ENCODE results near the gene ACTA1. TPM values are rescaled to one million over a fixed set of nuclear protein-coding genes. Genes with fewer than 3 reads are reported as not detected.
A peak's percentile ranks its signal among the peaks of the same experiment; 100 is the strongest.

The ACTA1 gene
- total and polyA plus RNA-seq, 2 donors (not counting 1 experiment from before 2014, with no cell fraction given) = 0.21 TPM; not detected in 1

DNA sequence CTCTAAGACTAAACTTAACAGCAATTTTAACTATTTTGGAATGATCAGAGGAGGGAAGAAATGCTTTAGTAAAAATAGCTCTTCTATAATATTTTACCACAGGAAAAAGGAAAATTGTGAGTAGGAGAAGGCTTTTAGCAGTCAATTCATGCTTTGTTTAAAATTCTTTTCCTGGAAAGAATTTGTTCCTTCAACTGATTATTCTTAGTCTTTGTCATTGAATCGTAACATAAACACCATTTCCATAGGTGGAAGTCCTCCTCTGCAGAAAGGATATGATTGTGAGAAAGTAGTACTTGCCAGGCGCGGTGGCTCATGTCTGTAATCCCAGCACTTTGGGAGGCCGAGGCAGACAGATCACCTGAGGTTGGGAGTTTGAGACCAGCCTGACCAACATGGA is 11.9 kb upstream of the ACTA1 start:
- TF ChIP-seq EZH2 (IDR thresholded peaks at IDR 0.05; ENCODE audit: borderline replicate concordance, insufficient read depth, low read depth, low read length, poor library complexity, severe bottlenecking) = no peak
- TF ChIP-seq, protein P1, sequence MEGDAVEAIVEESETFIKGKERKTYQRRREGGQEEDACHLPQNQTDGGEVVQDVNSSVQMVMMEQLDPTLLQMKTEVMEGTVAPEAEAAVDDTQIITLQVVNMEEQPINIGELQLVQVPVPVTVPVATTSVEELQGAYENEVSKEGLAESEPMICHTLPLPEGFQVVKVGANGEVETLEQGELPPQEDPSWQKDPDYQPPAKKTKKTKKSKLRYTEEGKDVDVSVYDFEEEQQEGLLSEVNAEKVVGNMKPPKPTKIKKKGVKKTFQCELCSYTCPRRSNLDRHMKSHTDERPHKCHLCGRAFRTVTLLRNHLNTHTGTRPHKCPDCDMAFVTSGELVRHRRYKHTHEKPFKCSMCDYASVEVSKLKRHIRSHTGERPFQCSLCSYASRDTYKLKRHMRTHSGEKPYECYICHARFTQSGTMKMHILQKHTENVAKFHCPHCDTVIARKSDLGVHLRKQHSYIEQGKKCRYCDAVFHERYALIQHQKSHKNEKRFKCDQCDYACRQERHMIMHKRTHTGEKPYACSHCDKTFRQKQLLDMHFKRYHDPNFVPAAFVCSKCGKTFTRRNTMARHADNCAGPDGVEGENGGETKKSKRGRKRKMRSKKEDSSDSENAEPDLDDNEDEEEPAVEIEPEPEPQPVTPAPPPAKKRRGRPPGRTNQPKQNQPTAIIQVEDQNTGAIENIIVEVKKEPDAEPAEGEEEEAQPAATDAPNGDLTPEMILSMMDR (IDR thresholded peaks at IDR 0.05) = no peak
- Mint-ChIP-seq H3K4me1 (no peaks in the 10 kb centered on the region), H3K27ac (no peak overlapping the region), H3K27me3 (no peaks in the 10 kb centered on the region), H3K9me3 (ENCODE audit: insufficient read depth) (no peaks in the 10 kb centered on the region), H3K4me3 (no peak overlapping the region)
- no peaks in the 10 kb centered on the region for H3K9me3 ChIP-seq (ENCODE audit: control extremely low read depth in 1 of 3, control insufficient read depth in 2 of 3, insufficient read depth in 1 of 3, low read length in 2 of 3)
- no CpG with 5 or more reads among the region's 4 CpGs for WGBS (ENCODE audit: insufficient coverage)
- H3K4me2 ChIP-seq (replicated peaks; ENCODE audit: low read depth, low read length, poor library complexity, severe bottlenecking) = no peak overlapping the region
- no peaks in the 10 kb centered on the region for H3K27me3 ChIP-seq (replicated peaks in 1 of 4; ENCODE audit: control extremely low read depth in 1 of 4, control insufficient read depth in 3 of 4, insufficient read depth in 4 of 4, low read length in 3 of 4)
- no peak overlapping the region for H3K4me3 ChIP-seq (ENCODE audit: control extremely low read depth in 1 of 5, extremely low read depth in 1 of 5, insufficient read depth in 1 of 5, low read depth in 2 of 5, low read length in 4 of 5)
- no peak overlapping the region for H3K9ac ChIP-seq (ENCODE audit: low read length)
- no peak for ATAC-seq (ENCODE audit: low read depth)
- H3K36me3 ChIP-seq (replicated peaks in 1 of 2; ENCODE audit: control extremely low read depth in 1 of 2, control insufficient read depth in 1 of 2, extremely low read depth in 1 of 2, insufficient read depth in 2 of 2, low read length in 1 of 2) = peaks cover 5 to 43% of the 10 kb centered on the region in 2 experiments
- POLR2A ChIA-PET = no interaction called here
- no peaks in the 10 kb centered on the region for H3K79me2 ChIP-seq (ENCODE audit: control insufficient read depth, insufficient read depth, low read length)
- no peak for DNase-seq
- intact Hi-C loops (cut with micrococcal nuclease) = no loop called here
- H4K20me1 ChIP-seq (ENCODE audit: control insufficient read depth, insufficient read depth, low read length, poor library complexity, severe bottlenecking) = no peaks in the 10 kb centered on the region
- no peak overlapping the region for H3K27ac ChIP-seq (ENCODE audit: low read length in 2 of 2)
- H2AFZ ChIP-seq (ENCODE audit: insufficient read depth, low read depth, low read length, poor library complexity, severe bottlenecking) = no peak overlapping the region
- CTCF ChIA-PET = interaction anchor here (1.0 to 1.5 kb wide), 2 partner anchors 36 to 1601 kb away, joined by 3 read pairs; no protein-coding TSS in a partner anchor
- H3K4me1 ChIP-seq (ENCODE audit: control insufficient read depth in 2 of 2, insufficient read depth in 2 of 2, low read length in 2 of 2) = no peaks in the 10 kb centered on the region

GRCh38 chr1:229440851-229441537 is 7.1 kb upstream of the ACTA1 start:
- no peaks in the 10 kb centered on the region for H3K4me1 Mint-ChIP-seq
- DNase-seq (no peak), ATAC-seq (ENCODE audit: low read depth) (no peak)
- Histone ChIP-seq H3K4me2 (replicated peaks; ENCODE audit: low read depth, low read length, poor library complexity, severe bottlenecking) (no peak overlapping the region), H3K36me3 (replicated peaks in 1 of 2; ENCODE audit: control extremely low read depth in 1 of 2, control insufficient read depth in 1 of 2, extremely low read depth in 1 of 2, insufficient read depth in 2 of 2, low read length in 1 of 2) (peaks cover 0 to 33% of the 10 kb centered on the region in 2 experiments), H3K4me3 (ENCODE audit: control extremely low read depth in 1 of 5, extremely low read depth in 1 of 5, insufficient read depth in 1 of 5, low read depth in 2 of 5, low read length in 4 of 5) (no peak overlapping the region), H3K4me1 (ENCODE audit: control insufficient read depth in 2 of 2, insufficient read depth in 2 of 2, low read length in 2 of 2) (no peaks in the 10 kb centered on the region), H3K27ac (ENCODE audit: low read length in 2 of 2) (no peak overlapping the region), H3K27me3 (replicated peaks in 1 of 4; ENCODE audit: control extremely low read depth in 1 of 4, control insufficient read depth in 3 of 4, insufficient read depth in 4 of 4, low read length in 3 of 4) (peaks cover 0 to 3% (median 0%) of the 10 kb centered on the region in 4 experiments), H3K79me2 (ENCODE audit: control insufficient read depth, insufficient read depth, low read length) (no peaks in the 10 kb centered on the region), H2AFZ (ENCODE audit: insufficient read depth, low read depth, low read length, poor library complexity, severe bottlenecking) (no peak overlapping the region), H4K20me1 (ENCODE audit: control insufficient read depth, insufficient read depth, low read length, poor library complexity, severe bottlenecking) (no peaks in the 10 kb centered on the region), H3K9ac (ENCODE audit: low read length) (no peak overlapping the region), H3K9me3 (ENCODE audit: control extremely low read depth in 1 of 3, control insufficient read depth in 2 of 3, insufficient read depth in 1 of 3, low read length in 2 of 3) (no peaks in the 10 kb centered on the region)
- WGBS (ENCODE audit: insufficient coverage) = 80% methylated on average over 2 of the region's 5 CpGs
- ChIA-PET CTCF (interaction anchor here (1.0 to 2.2 kb wide), 3 partner anchors 12 to 185 kb away, joined by 3 to 6 read pairs (median 5); no protein-coding TSS in a partner anchor), POLR2A (no interaction called here)
- peaks cover 3% of the 10 kb centered on the region for H3K27me3 Mint-ChIP-seq
- intact Hi-C loops (cut with micrococcal nuclease) = no loop called here
- no peak overlapping the region for H3K4me3 Mint-ChIP-seq
- TF ChIP-seq EZH2 (IDR thresholded peaks at IDR 0.05; ENCODE audit: borderline replicate concordance, insufficient read depth, low read depth, low read length, poor library complexity, severe bottlenecking) = no peak
- TF ChIP-seq, protein P1 (IDR thresholded peaks at IDR 0.05) = no peak
- H3K9me3 Mint-ChIP-seq (ENCODE audit: insufficient read depth) = no peaks in the 10 kb centered on the region
- H3K27ac Mint-ChIP-seq = peak overlapping the region; percentile 59

All from B cell (primary cell).